OCI-LY3 (cell line): ENCODE results near the gene RPL18.

Experiments
- H2AFZ ChIP-seq: fragments of 200-600, 300-600 bp; shearing (Covaris generic); 2 replicates; pipeline ENCODE4 v1.6.0; 2014; ENCODE audit warnings: antibody characterized with exemption, low read depth, low read length
- H3K27ac ChIP-seq: fragments of 200-600, 300-600 bp; sonication (generic); 2 replicates; pipeline ENCODE4 v1.5.1; 2014; ENCODE audit warnings: mild to moderate bottlenecking, low read length, moderate library complexity, mixed read lengths
- H3K27me3 ChIP-seq: fragments of 200-600, 300-600 bp; sonication (generic); 2 replicates; pipeline ENCODE4 v1.6.1; 2014; ENCODE audit warnings: low read depth, low read length, mixed read lengths
- H3K36me3 ChIP-seq: fragments of 200-600, 300-600 bp; sonication (generic); replicated peaks from 2 replicates; pipeline ENCODE3; 2014; ENCODE audit warnings: low read depth, low read length, mixed read lengths
- H3K4me1 ChIP-seq: fragments of 300-600, 200-600 bp; sonication (generic); 2 replicates; pipeline ENCODE4 v1.6.1; 2014; ENCODE audit warnings: low read length, mixed read lengths
- H3K4me2 ChIP-seq: fragments of 200-600, 300-600 bp; sonication (generic); 2 replicates; pipeline ENCODE4 v1.6.1; 2014; ENCODE audit warnings: low read length, mixed read lengths
- H3K4me3 ChIP-seq: fragments of 300-600, 200-600 bp; sonication (generic); 2 replicates; pipeline ENCODE4 v1.5.1; 2014; ENCODE audit warnings: antibody characterized with exemption, mild to moderate bottlenecking, low read length, moderate library complexity
- H3K79me2 ChIP-seq: fragments of 300-600, 200-600 bp; shearing (Covaris generic); 2 replicates; pipeline ENCODE4 v1.6.1; 2014; ENCODE audit warnings: mild to moderate bottlenecking, low read length, mixed read lengths
- H3K9ac ChIP-seq: fragments of 300-600, 200-600 bp; shearing (Covaris generic); 2 replicates; pipeline ENCODE4 v1.6.0; 2014; ENCODE audit warnings: mild to moderate bottlenecking, low read length, moderate library complexity
- H3K9me3 ChIP-seq: fragments of 200-600, 300-600 bp; shearing (Covaris generic); 2 replicates; pipeline ENCODE4 v1.6.1; 2014; ENCODE audit warnings: low read length, mixed read lengths; ENCODE audit not compliant: insufficient read depth
- H4K20me1 ChIP-seq: fragments of 200-600, 300-600 bp; sonication (generic); 2 replicates; pipeline ENCODE4 v1.6.1; 2016; ENCODE audit warnings: low read length, mixed read lengths; ENCODE audit not compliant: insufficient read depth
- CTCF ChIP-seq: fragments of 200-600, 300-600 bp; sonication (generic); IDR thresholded peaks from 2 replicates; pipeline ENCODE4 v1.5.1; 2014; ENCODE audit warnings: antibody characterized with exemption, low read length, low read depth
- EZH2phosphoT487 ChIP-seq: fragments of 200-600 bp; shearing (Covaris generic); IDR thresholded peaks from 2 replicates; pipeline ENCODE4 v1.6.1; 2018; ENCODE audit warnings: antibody characterized with exemption, mixed run types, low read depth

Gene RPL18

GRCh38 chr19:48619692-48620585, 961 bp upstream of the RPL18 start:
- H3K36me3 ChIP-seq: peaks cover 37% of the 10 kb centered on the region
- no peaks in the 10 kb centered on the region for H3K9me3 ChIP-seq
- peaks cover 60% of the 10 kb centered on the region for H3K79me2 ChIP-seq
- H3K4me1 ChIP-seq: peaks cover 41% of the 10 kb centered on the region
- H3K27me3 ChIP-seq: no peaks in the 10 kb centered on the region
- peak overlapping the region; percentile 97 for H3K9ac ChIP-seq
- TF ChIP-seq EZH2phosphoT487: no peak
- no peak for TF ChIP-seq CTCF
- H4K20me1 ChIP-seq: peaks cover 37% of the 10 kb centered on the region
- peak overlapping the region; percentile 86 for H3K4me2 ChIP-seq
- peak overlapping the region; percentile 74 for H3K27ac ChIP-seq
- peak overlapping the region; percentile 59; the same call in 1 of the 2 replicates for H2AFZ ChIP-seq
- H3K4me3 ChIP-seq: peak overlapping the region; percentile 96

DNA sequence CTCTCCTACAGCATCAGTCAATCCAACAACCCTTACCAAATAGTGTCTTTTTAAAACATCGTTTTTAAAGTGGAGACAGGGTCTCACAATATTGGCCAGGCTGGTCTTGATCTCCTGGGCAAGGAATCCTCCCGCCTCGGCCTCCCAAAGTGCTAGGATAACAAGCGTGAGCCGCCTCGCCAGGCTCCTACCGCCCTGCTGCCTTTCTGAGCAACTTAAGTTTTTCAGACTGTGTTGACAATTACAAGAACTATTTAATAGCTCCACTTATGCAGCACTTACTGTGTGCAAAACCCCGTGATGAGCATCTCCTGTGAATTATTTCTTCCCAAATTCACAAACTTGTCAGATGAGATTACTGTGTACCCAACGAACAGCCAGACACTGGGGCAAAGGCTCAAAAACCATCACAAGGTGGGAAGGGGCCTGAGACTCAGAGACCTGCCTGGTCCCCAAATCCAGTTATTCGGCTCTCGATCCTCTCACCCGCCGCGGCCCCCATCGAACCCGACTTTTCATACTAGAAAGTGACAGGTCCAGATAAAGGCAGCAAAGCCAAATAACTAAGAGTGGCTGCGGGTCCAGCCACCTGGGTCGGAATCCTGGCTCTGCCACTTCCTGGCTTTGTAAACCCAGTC, 581 bp downstream of the RPL18 start:
- H3K36me3 ChIP-seq: peaks cover 39% of the 10 kb centered on the region
- H3K4me3 ChIP-seq: peak overlapping the region; percentile 96
- no peaks in the 10 kb centered on the region for H3K27me3 ChIP-seq
- H4K20me1 ChIP-seq: peaks cover 46% of the 10 kb centered on the region
- no peaks in the 10 kb centered on the region for H3K9me3 ChIP-seq
- H3K9ac ChIP-seq: peak overlapping the region; percentile 99
- H3K27ac ChIP-seq: peak overlapping the region; percentile 62
- peaks cover 34% of the 10 kb centered on the region for H3K4me1 ChIP-seq
- H3K79me2 ChIP-seq: peaks cover 48% of the 10 kb centered on the region
- H3K4me2 ChIP-seq: peak overlapping the region; percentile 98
- TF ChIP-seq CTCF (no peak), EZH2phosphoT487 (no peak)
- H2AFZ ChIP-seq: no peak overlapping the region

DNA sequence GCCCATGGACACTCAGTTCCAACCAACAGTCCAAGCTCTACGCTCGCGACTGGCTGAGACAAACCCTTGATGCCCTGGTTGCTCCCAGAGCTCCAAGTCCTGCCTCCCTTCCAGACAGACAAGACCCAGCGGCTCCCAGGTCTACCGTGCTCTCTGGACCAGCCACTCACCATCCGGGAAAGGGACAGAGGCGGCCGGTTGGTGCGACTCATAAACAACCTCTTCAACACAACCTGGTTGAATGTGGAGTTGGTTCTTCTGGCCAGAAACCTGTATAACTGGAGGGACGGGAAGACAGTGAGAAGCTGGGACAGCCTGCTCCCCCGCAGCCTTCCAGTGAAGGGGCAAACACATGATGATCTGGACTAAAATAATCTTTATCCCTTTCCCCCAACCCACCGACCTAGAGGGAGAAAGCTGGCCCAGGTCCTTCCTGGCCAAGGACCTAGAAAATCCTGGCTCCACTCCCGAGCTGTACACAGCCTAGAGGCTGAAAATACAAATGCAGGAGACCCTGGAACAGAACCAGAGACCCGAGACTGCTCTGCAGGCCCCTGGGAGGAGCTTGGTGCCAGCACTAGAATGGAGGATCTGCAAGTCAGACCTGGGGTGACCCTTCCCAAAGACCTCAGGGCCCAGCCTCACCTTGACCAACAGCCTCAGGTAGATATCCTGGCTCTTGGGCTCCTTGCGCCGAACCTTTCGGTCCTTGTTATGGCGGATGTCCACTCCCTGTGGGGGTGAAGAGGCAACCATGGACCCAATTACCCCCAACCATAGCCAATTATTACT, 1.6 kb downstream of the RPL18 start:
- Histone ChIP-seq H3K79me2 (peaks cover 46% of the 10 kb centered on the region), H3K27me3 (no peaks in the 10 kb centered on the region), H3K27ac (peak overlapping the region; percentile 62), H3K4me3 (peak overlapping the region; percentile 96), H3K4me2 (peak overlapping the region; percentile 98), H2AFZ (no peak overlapping the region), H4K20me1 (peaks cover 46% of the 10 kb centered on the region), H3K4me1 (peaks cover 28% of the 10 kb centered on the region), H3K9ac (peak overlapping the region; percentile 99), H3K36me3 (peaks cover 39% of the 10 kb centered on the region), H3K9me3 (no peaks in the 10 kb centered on the region)
- TF ChIP-seq CTCF: no peak
- no peak for TF ChIP-seq EZH2phosphoT487
